HL-60 (cell line): ENCODE data around the gene LRRC8C.

Experiments
- DNase-seq, 2 experiments: peaks; one replicate each; pipeline ENCODE4 v3.0.0-alpha.2; 2010 to 2020; ENCODE audit warnings: low read depth in 1 of 2, low spot score in 1 of 2
- H3K27ac ChIP-seq: fragments of 250-450 bp; sonication (Bioruptor Pico); replicated peaks from 2 replicates; pipeline ENCODE4 v1.5.1; 2020; ENCODE audit warnings: mild to moderate bottlenecking, moderate library complexity
- H3K27me3 ChIP-seq: fragments of 250-450 bp; sonication (Bioruptor Pico); 2 replicates; pipeline ENCODE4 v1.5.1; 2021; ENCODE audit warnings: mild to moderate bottlenecking, moderate library complexity; ENCODE audit not compliant: insufficient read depth, poor library complexity, severe bottlenecking
- H3K4me3 ChIP-seq: replicated peaks from 2 replicates; pipeline ENCODE4 v1.5.1; 2011; ENCODE audit warnings: mild to moderate bottlenecking, control low read depth, low read length; ENCODE audit not compliant: insufficient read depth
- CTCF ChIP-seq: IDR thresholded peaks from one replicate; pipeline ENCODE4 v1.5.1; 2011; ENCODE audit warnings: low read length, control low read depth, inconsistent platforms; ENCODE audit not compliant: insufficient read depth
- GABPA ChIP-seq: IDR thresholded peaks from 2 replicates; pipeline ENCODE4 v1.6.1; 2012; ENCODE audit warnings: low read depth
- POLR2AphosphoS5 ChIP-seq: IDR thresholded peaks from 2 replicates; pipeline ENCODE4 v1.6.1; 2012; ENCODE audit warnings: low read depth
- SPI1 ChIP-seq: IDR thresholded peaks from 2 replicates; pipeline ENCODE4 v1.6.1; 2012; ENCODE audit warnings: low read depth, mild to moderate bottlenecking, borderline replicate concordance
- TF ChIP-seq, protein P1 (sequence below): IDR thresholded peaks from 2 replicates; pipeline ENCODE4 v1.6.1; 2012; ENCODE audit warnings: low read depth; ENCODE audit not compliant: insufficient replicate concordance

Gene LRRC8C

DNA sequence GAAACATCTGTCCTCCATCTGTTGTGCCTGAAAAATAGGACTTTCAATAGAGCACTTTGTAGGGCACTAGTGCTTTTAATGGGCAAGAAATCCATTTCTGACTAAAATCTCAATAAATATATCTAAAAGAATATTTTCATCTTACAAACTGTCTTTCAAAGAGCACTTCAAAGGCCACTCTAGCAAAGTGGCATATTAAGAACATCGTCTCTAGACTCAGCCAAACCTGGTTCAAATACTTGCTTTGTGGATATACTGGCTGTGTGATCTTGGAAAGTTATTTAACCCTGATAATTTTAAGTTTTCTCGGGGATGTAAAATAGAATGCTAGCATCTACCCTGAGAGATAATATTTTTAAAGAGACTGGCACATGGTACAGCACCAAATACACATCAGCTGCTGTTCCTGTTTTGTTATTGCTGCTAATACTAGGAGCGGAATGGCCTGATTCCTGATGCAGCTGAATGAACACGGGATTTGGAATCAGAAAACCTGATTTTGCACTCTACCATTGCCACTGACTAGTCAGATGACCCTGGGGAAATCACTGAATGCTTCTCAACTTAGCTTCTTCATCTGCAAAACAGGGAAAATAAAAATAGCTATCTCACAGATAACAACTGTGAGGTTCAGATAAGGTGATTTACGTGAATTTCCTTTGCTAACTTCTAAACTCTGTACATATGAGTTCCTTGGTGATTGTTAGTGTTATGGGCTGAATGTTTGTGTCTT, 25.2 kb upstream of the LRRC8C start:
- no peaks in the 10 kb centered on the region for H3K27me3 ChIP-seq
- no peak overlapping the region for H3K4me3 ChIP-seq
- no peak overlapping the region for H3K27ac ChIP-seq
- no peak for DNase-seq
- TF ChIP-seq, protein P1, sequence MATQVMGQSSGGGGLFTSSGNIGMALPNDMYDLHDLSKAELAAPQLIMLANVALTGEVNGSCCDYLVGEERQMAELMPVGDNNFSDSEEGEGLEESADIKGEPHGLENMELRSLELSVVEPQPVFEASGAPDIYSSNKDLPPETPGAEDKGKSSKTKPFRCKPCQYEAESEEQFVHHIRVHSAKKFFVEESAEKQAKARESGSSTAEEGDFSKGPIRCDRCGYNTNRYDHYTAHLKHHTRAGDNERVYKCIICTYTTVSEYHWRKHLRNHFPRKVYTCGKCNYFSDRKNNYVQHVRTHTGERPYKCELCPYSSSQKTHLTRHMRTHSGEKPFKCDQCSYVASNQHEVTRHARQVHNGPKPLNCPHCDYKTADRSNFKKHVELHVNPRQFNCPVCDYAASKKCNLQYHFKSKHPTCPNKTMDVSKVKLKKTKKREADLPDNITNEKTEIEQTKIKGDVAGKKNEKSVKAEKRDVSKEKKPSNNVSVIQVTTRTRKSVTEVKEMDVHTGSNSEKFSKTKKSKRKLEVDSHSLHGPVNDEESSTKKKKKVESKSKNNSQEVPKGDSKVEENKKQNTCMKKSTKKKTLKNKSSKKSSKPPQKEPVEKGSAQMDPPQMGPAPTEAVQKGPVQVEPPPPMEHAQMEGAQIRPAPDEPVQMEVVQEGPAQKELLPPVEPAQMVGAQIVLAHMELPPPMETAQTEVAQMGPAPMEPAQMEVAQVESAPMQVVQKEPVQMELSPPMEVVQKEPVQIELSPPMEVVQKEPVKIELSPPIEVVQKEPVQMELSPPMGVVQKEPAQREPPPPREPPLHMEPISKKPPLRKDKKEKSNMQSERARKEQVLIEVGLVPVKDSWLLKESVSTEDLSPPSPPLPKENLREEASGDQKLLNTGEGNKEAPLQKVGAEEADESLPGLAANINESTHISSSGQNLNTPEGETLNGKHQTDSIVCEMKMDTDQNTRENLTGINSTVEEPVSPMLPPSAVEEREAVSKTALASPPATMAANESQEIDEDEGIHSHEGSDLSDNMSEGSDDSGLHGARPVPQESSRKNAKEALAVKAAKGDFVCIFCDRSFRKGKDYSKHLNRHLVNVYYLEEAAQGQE, result no peak
- TF ChIP-seq POLR2AphosphoS5 (no peak), GABPA (no peak), CTCF (no peak), SPI1 (no peak)

GRCh38 chr1:89608319-89608983, 24.5 kb upstream of the LRRC8C start:
- TF ChIP-seq POLR2AphosphoS5 (no peak), GABPA (no peak), SPI1 (no peak), CTCF (no peak)
- TF ChIP-seq, protein P1, result no peak
- H3K27me3 ChIP-seq, result no peaks in the 10 kb centered on the region
- DNase-seq, result no peak
- no peak overlapping the region for H3K4me3 ChIP-seq
- no peak overlapping the region for H3K27ac ChIP-seq

GRCh38 chr1:89608984-89609725, 23.8 kb upstream of the LRRC8C start:
- DNase-seq, result no peak
- no peak for TF ChIP-seq SPI1
- TF ChIP-seq GABPA, result no peak
- TF ChIP-seq POLR2AphosphoS5, result no peak
- TF ChIP-seq, protein P1, result no peak
- TF ChIP-seq CTCF, result no peak
- no peak overlapping the region for H3K4me3 ChIP-seq
- no peaks in the 10 kb centered on the region for H3K27me3 ChIP-seq
- no peak overlapping the region for H3K27ac ChIP-seq
